ENCODE results near the gene ZBP1. TPM values are rescaled to one million over a fixed set of nuclear protein-coding genes. Genes with fewer than 3 reads are reported as not detected.

Gene ZBP1
- total and polyA plus RNA-seq, 8 donors, result 0.11 to 5.3 (median 0.39) TPM; not detected in 2

DNA sequence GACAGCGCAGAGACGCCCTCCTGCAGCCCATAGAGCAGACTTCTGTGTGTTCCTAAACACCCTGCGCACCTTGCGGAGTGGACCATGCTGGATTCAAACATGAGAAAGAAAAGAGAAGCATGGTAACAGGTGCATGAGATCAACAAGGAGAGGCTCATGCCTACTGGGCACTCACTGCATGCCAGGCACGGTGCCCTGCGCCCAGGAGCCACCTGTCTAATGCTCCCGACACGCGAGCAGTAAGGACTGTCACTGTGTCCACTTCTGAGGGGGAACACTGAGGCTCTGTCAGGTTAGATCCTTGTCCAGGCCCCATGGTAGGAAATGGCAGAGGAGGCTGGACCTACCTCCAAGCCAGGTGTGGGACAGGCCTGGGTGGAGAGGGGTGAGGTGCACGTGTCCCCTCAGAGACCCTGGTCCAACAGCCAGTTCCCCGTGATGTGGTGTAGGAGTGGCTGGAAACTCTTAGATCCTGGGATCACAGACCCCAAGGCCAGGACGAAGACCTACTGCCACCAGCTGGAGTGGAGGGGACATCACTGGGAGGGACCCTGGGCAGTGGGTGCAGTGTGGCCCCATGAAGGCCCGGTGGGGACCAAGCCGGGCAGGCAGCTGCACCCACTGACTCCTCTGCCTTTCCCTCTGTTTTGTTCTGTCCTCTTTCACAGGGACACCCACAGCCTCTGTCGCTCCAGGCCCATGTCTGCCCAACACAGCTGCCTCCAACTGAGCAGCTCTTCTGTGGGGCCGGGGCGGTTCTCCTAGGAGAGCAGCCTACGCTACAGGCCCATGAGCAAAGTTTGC lies 29.5 kb downstream of the ZBP1 start:
- H3K36me3 ChIP-seq, result no peaks in the 10 kb centered on the region
- peaks cover 0 to 19% of the 10 kb centered on the region in 2 donors for H3K27me3 ChIP-seq
- H3K4me1 ChIP-seq, result no peaks in the 10 kb centered on the region
- TF ChIP-seq, protein P1, sequence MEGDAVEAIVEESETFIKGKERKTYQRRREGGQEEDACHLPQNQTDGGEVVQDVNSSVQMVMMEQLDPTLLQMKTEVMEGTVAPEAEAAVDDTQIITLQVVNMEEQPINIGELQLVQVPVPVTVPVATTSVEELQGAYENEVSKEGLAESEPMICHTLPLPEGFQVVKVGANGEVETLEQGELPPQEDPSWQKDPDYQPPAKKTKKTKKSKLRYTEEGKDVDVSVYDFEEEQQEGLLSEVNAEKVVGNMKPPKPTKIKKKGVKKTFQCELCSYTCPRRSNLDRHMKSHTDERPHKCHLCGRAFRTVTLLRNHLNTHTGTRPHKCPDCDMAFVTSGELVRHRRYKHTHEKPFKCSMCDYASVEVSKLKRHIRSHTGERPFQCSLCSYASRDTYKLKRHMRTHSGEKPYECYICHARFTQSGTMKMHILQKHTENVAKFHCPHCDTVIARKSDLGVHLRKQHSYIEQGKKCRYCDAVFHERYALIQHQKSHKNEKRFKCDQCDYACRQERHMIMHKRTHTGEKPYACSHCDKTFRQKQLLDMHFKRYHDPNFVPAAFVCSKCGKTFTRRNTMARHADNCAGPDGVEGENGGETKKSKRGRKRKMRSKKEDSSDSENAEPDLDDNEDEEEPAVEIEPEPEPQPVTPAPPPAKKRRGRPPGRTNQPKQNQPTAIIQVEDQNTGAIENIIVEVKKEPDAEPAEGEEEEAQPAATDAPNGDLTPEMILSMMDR (IDR thresholded peaks at IDR 0.05), result no peak
- ATAC-seq, result no peak
- intact Hi-C loops (cut with DNase I), result loop anchor here in 1 of 2 donors (10.0 kb wide), 2 partner anchors 86 to 614 kb away; no protein-coding TSS in a partner anchor
- no peak overlapping the region for H3K27ac ChIP-seq
- DNase-seq, result peak in 1 of 4 donors; percentile 54
- H3K9me3 ChIP-seq, result no peaks in the 10 kb centered on the region
- H3K4me3 ChIP-seq, result no peak overlapping the region

DNA sequence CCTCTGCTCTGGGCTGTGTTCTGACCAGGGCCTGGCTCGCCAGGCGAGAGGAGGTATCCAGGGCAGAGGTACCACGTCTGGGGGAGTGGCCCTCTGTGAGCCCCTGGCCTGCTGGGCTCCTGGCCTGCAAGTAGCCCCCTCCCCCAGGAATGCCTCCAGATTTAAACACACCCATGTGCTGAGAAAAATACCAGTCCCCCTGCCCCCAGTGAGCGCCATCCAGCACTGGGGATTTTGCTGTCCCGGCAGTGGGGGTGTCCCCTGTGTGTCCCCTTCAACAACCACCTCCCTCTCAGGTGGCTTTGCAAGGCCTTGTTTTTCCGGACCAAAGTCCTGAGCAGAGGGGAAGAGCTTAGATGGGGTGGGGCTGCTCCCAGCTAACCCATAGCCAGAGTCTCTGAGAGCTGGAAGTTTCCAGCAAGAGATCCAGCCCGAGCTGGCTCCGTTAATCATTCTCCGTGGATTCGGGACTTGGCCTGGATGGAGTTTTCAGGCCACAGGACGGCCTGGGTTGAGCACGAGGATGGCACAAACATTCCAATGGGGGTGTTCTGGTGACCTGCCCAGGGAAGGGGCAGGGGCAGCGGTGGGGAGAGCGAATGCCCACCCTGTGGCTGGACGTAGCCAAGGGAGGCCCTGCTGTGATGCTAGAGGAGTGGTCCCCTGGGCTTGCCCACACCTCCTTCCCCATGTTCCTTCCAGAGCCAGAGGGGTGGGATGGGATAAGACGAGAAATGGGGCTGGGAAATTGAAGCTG lies 30.3 kb downstream of the ZBP1 start:
- Histone ChIP-seq H3K9me3 (no peaks in the 10 kb centered on the region), H3K27me3 (peaks cover 0 to 27% of the 10 kb centered on the region in 2 donors), H3K36me3 (no peaks in the 10 kb centered on the region), H3K4me1 (no peaks in the 10 kb centered on the region), H3K4me3 (no peak overlapping the region), H3K27ac (no peak overlapping the region)
- TF ChIP-seq, protein P1 (IDR thresholded peaks at IDR 0.05), result no peak
- intact Hi-C loops (cut with DNase I), result loop anchor here (10.0 kb wide), 3 partner anchors 85 to 615 kb away; no protein-coding TSS in a partner anchor
- no peak for ATAC-seq
- peak in 1 of 4 donors; percentile 64 for DNase-seq

DNA sequence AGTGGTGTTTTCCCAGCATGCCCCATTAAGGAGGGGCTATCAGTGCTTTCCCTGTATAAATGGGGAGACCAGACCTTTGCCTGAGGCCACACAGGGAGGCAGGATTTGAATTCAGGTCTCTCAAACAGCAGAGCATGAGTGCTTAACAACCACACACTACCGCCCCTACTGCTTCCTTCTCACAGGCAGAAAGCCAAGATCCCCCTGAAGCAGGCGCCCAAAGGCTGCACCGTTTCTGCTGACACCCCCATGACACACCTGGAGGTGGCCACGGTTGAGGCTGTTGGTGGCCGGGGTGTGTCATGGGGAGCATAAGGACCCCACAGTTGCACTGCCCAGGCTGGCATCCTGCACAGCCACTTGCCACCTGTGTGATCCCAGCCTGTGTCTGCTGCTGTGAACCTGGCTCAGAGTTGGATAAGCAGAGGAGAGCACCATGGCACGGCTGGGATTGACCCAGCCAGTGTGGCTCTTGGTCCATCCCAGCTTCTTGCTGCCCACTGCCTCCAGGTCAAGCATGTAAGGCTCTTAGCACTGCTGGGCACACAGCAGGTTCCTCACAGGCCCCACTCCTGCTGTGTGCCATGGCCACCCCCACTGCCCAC lies 31.0 kb downstream of the ZBP1 start:
- H3K36me3 ChIP-seq, result no peaks in the 10 kb centered on the region
- TF ChIP-seq, protein P1 (IDR thresholded peaks at IDR 0.05), result no peak
- no peaks in the 10 kb centered on the region for H3K4me1 ChIP-seq
- no peaks in the 10 kb centered on the region for H3K9me3 ChIP-seq
- peak in 1 of 4 donors; percentile 55 for DNase-seq
- no peak overlapping the region for H3K4me3 ChIP-seq
- H3K27ac ChIP-seq, result no peak overlapping the region
- ATAC-seq, result no peak
- peaks cover 0 to 34% of the 10 kb centered on the region in 2 donors for H3K27me3 ChIP-seq
- intact Hi-C loops (cut with DNase I), result loop anchor here in 1 of 2 donors (10.0 kb wide), 1 partner anchor 204 kb away; no protein-coding TSS in a partner anchor

DNA sequence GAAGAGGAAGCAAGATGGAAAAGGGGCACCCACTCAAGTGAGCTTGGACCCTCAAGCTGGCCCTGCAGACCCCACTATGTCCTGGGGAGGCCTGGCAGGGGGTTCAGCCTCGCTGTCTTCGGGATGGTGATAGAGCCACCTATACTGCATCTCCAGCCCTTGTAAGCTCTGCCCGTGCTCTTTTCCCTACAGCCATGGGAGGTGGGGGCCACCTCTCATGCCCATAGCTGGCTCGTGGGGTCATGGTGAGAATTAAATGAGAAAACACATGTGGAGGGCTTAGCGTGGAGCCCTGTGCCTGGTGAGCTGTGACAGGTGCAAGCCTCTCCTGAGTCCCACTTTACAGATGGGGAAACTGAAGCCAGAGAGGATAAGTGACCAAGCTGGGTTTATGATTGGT lies 31.6 kb downstream of the ZBP1 start:
- H3K4me3 ChIP-seq, result no peak overlapping the region
- H3K27me3 ChIP-seq, result peaks cover 0 to 39% of the 10 kb centered on the region in 2 donors
- no peaks in the 10 kb centered on the region for H3K4me1 ChIP-seq
- intact Hi-C loops (cut with DNase I), result loop anchor here in 1 of 2 donors (10.0 kb wide), 1 partner anchor 204 kb away; no protein-coding TSS in a partner anchor
- no peak for ATAC-seq
- H3K27ac ChIP-seq, result no peak overlapping the region
- no peak for DNase-seq
- no peaks in the 10 kb centered on the region for H3K36me3 ChIP-seq
- TF ChIP-seq, protein P1 (IDR thresholded peaks at IDR 0.05), result no peak
- no peaks in the 10 kb centered on the region for H3K9me3 ChIP-seq
